Kidney (tissue), 14 donors: ENCODE measurements around the gene TPST1. TPM values are rescaled to one million over a fixed set of nuclear protein-coding genes. Genes with fewer than 3 reads are reported as not detected.

ENCODE experiments used
- DNase-seq, 5 donors: peaks; one replicate each; pipeline ENCODE4 v3.0.0-alpha.2; 2013 to 2020
- FAIRE-seq: peaks from 2 replicates; lab custom pipeline; 2012; peaks lifted over from hg19 to GRCh38; lab: Jason Lieb, UNC
- H3K27ac ChIP-seq, 2 donors: one replicate each; pipeline ENCODE4 v1.7.0; 2013; ENCODE audit warnings: low read depth in 2 of 2, low read length in 2 of 2, inconsistent platforms in 1 of 2
- H3K27me3 ChIP-seq: one replicate; pipeline ENCODE4 v1.7.1; 2013; ENCODE audit warnings: low read length, inconsistent platforms; ENCODE audit not compliant: control insufficient read depth, insufficient read depth
- H3K36me3 ChIP-seq, 3 donors: one replicate each; pipeline versions ENCODE4 v1.7.0 to v1.7.1; 2013; ENCODE audit warnings: low read length in 3 of 3, control low read depth in 1 of 3, inconsistent platforms in 1 of 3; ENCODE audit not compliant: insufficient read depth in 3 of 3, control insufficient read depth in 2 of 3
- H3K4me1 ChIP-seq, 3 donors: one replicate each; pipeline versions ENCODE4 v1.7.0 to v1.7.1; 2013; ENCODE audit warnings: low read length in 3 of 3, inconsistent platforms in 1 of 3, low read depth in 1 of 3; ENCODE audit not compliant: control insufficient read depth in 2 of 3, insufficient read depth in 2 of 3
- H3K4me3 ChIP-seq, 3 donors: one replicate each; pipeline versions ENCODE4 v1.7.0 to v1.8.1; 2013; ENCODE audit warnings: low read length in 3 of 3, control low read depth in 1 of 3, inconsistent platforms in 1 of 3
- H3K9ac ChIP-seq, 3 donors: one replicate each; pipeline versions ENCODE4 v1.7.0 to v1.7.1; 2013; ENCODE audit warnings: low read length in 3 of 3, control low read depth in 1 of 3, inconsistent platforms in 1 of 3
- H3K9me3 ChIP-seq, 3 donors: one replicate each; pipeline versions ENCODE4 v1.7.0 to v1.7.1; 2013; ENCODE audit warnings: low read length in 3 of 3, control low read depth in 1 of 3, inconsistent platforms in 1 of 3; ENCODE audit not compliant: control insufficient read depth in 2 of 3, insufficient read depth in 1 of 3
- intact Hi-C: fragments of 100-400 bp; cut with DNase I; formaldehyde crosslinking; loops from one replicate; pipeline ENCODE4 v1.11.1; 2022
- polyA plus RNA-seq: library from polyadenylated mRNA; stranded (reverse); fragments of 350-450 nt; fragmentation: Illumina TruSeq; extraction: RNeasy Lipid Tissue Mini Kit (QIAGEN cat#74804); gene quantifications from one replicate; pipeline ENCODE4 v1.2.3, GENCODE V29; 2014; ENCODE audit warnings: low read depth, low replicate concordance; ENCODE audit not compliant: insufficient read depth
- total RNA-seq: library from RNA; stranded (reverse); fragmentation: NEBNext Ultra II Directional; extraction: Animal tissue kit (Norgen Biotek cat#: 25700); gene quantifications from one replicate; pipeline ENCODE4 v1.2.1, GENCODE V29; 2021
- TF ChIP-seq, protein P1 (sequence below): IDR thresholded peaks from 3 replicates; pipeline ENCODE4 v1.5.1; 2012; ENCODE audit warnings: mild to moderate bottlenecking, moderate library complexity, borderline replicate concordance; ENCODE audit not compliant: insufficient read depth; ENCODE audit errors: extremely low read depth
- donor health status: control.
- donor health status: control.
- donor health status: control.
- donor health status: control.
- donor health status: control.
- donor health status: DM: yes; HTN: yes; CAD: no.
- donor health status: Normal renal cell carcinoma (clear cell type).

Gene TPST1
- total and polyA plus RNA-seq, 2 donors from 2014 or later: 23.6 to 35.7 TPM

DNA sequence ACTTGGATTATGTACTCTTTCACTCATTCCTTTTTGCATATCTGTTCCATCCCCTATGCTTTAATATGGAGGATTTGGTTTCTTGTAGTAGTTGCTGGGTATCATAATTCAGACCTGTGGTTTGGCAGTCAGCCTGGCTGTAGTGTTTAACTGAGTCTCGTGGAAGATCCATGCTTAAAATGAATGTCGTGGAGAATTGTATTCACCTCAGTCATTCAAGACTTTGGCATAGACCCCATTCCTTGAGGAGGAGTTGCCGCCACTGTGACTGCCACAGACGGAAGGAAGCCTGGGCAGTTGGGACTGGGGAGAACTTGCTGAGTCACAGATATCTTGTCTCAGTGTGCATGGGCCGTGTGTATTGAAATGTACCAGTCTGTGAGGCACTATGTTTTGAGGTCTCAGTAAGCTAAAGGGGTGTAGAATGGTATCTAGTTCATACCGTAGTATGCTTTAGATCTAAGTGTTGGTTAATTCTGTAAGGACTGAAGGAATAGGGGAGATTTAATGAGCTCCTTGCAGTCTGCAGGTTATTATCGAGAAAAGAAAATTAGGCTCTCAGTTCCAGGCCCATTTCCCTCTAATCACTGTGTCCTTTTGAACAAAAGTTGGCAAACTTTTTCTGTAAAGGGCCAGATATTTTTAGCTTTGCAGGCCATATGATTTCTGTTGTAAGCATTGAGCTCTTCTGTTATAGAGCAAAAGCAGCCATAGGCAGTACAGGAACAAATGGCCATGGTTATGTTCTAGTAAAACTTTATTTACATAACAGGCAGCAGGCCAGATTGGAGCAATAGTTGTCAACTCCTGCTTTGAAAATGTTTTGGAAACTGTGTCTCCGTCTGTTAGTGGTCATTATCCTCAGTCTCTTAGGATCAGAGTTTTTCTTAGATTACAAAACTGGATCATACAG lies 76.8 kb downstream of the TPST1 start:
- Histone ChIP-seq H3K9me3 (no peaks in the 10 kb centered on the region), H3K27ac (peak overlapping the region; percentile 44 to 63), H3K4me1 (peaks cover 0 to 9% (median 0%) of the 10 kb centered on the region in 3 donors), H3K36me3 (no peaks in the 10 kb centered on the region), H3K27me3 (no peaks in the 10 kb centered on the region), H3K4me3 (peak overlapping the region in 1 of 3 donors; percentile 0), H3K9ac (no peak overlapping the region)
- intact Hi-C loops: no loop called here
- TF ChIP-seq, protein P1, sequence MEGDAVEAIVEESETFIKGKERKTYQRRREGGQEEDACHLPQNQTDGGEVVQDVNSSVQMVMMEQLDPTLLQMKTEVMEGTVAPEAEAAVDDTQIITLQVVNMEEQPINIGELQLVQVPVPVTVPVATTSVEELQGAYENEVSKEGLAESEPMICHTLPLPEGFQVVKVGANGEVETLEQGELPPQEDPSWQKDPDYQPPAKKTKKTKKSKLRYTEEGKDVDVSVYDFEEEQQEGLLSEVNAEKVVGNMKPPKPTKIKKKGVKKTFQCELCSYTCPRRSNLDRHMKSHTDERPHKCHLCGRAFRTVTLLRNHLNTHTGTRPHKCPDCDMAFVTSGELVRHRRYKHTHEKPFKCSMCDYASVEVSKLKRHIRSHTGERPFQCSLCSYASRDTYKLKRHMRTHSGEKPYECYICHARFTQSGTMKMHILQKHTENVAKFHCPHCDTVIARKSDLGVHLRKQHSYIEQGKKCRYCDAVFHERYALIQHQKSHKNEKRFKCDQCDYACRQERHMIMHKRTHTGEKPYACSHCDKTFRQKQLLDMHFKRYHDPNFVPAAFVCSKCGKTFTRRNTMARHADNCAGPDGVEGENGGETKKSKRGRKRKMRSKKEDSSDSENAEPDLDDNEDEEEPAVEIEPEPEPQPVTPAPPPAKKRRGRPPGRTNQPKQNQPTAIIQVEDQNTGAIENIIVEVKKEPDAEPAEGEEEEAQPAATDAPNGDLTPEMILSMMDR: no peak
- DNase-seq: peak in 1 of 5 donors; percentile 35
- no peak for FAIRE-seq

DNA sequence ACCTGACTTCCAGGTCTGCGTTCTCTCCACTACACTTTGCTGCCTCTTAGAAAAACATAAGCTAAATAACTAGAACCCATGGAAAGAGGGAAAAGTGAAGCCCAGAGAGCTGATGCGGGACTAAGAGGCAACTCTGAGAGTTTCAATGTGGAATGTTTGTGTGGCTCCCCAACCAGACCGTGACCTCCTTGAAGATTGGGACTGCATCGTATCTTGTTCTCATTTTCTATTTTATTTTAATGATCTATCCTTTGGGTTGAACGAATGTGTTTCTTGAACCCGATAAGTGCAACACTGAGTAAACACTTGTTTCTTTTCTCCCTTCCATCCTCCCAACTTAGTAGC lies 77.4 kb downstream of the TPST1 start:
- no peaks in the 10 kb centered on the region for H3K27me3 ChIP-seq
- TF ChIP-seq, protein P1: no peak
- peaks cover 0 to 9% (median 0%) of the 10 kb centered on the region in 3 donors for H3K4me1 ChIP-seq
- no peak overlapping the region for H3K9ac ChIP-seq
- no peak for FAIRE-seq
- no peaks in the 10 kb centered on the region for H3K9me3 ChIP-seq
- no peak for DNase-seq
- H3K27ac ChIP-seq: peak overlapping the region in 1 of 2 donors; percentile 3
- no peak overlapping the region for H3K4me3 ChIP-seq
- intact Hi-C loops: no loop called here
- H3K36me3 ChIP-seq: no peaks in the 10 kb centered on the region

DNA sequence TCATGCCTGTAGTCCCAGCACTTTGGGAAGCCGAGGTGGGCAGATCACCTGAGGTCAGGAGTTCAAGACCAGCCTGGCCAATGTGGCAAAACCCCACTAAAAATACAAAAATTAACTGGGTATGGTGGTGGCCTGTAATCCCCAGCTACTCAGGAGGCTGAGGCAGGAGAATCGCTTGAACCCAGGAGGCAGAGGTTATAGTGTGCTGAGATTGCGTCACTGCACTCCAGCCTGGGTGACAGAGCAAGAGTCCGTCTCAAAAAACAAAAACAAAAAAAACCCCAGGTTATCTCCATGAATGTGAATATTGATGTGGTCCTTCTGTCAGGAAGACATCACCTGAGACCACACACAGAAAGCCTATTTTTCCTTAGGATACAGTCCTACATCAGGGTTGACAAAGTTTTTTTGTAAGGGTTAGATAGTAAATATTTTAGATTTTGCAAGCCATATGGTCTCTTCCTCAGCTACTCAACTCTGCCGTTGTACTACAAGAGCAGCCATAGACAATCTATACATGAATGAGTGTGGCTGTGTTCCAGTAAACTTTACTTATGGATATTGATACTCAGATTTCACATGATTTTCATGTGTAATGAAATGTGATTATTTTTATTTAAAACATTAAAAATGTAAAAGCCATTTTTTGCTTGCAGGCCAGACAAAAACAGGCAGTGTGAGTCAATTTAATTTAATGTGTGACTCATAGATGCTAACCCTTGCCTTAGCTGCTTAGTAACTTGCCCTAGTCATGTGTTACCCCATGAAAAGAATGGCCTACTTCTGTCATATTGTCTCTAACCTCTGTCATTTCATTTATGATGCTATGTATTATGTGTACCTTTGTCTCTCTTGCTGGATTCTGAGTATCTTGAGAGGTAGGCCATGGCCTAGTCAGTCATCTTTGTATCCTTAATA lies 78.1 kb downstream of the TPST1 start:
- no peak overlapping the region for H3K9ac ChIP-seq
- peaks cover 0 to 9% (median 0%) of the 10 kb centered on the region in 3 donors for H3K4me1 ChIP-seq
- FAIRE-seq (no peak), DNase-seq (no peak)
- H3K27ac ChIP-seq: peak overlapping the region in 1 of 2 donors; percentile 23
- H3K36me3 ChIP-seq: no peaks in the 10 kb centered on the region
- no peak overlapping the region for H3K4me3 ChIP-seq
- intact Hi-C loops: no loop called here
- TF ChIP-seq, protein P1: no peak
- H3K9me3 ChIP-seq: no peaks in the 10 kb centered on the region
- no peaks in the 10 kb centered on the region for H3K27me3 ChIP-seq
